Mammary epithelial cell (primary cell): ENCODE results near the gene CATSPER3.

Experiments
- EZH2 ChIP-seq: IDR thresholded peaks from 2 replicates; pipeline ENCODE4 v1.6.1; 2012; ENCODE audit warnings: low read length, inconsistent platforms, borderline replicate concordance
- TF ChIP-seq, protein P1 (sequence below), 2 donors: IDR thresholded peaks in 1 of 2; conservative IDR thresholded peaks in 1 of 2; 2 replicates each; pipeline ENCODE4 v1.5.1; 2011 to 2012; ENCODE audit warnings: inconsistent platforms in 2 of 2, low read length in 2 of 2, mild to moderate bottlenecking in 2 of 2, control low read depth in 1 of 2, low read depth in 1 of 2; ENCODE audit not compliant: insufficient read depth in 1 of 2; ENCODE audit errors: extremely low read depth in 1 of 2

DNA sequence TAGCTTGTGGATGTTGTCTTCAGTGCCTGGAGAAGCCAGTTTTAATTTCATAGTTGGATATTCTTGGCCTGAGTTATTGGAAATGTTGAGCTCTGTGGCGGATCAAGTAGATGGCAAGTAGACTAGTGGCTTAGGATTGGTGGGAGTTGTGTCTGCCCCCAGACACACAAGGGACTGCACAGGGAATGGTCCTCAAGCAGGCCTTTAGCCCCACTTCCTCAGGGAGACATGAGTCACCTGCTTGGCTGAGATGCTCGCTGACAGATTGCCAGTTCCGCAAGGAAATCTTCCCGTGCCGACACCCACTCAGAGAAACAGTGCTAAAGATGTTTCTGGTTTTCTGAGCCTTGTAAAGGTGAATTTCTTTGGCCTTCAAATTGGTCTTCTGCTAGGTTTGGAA, 18.8 kb upstream of the CATSPER3 start:
- TF ChIP-seq, protein P1, sequence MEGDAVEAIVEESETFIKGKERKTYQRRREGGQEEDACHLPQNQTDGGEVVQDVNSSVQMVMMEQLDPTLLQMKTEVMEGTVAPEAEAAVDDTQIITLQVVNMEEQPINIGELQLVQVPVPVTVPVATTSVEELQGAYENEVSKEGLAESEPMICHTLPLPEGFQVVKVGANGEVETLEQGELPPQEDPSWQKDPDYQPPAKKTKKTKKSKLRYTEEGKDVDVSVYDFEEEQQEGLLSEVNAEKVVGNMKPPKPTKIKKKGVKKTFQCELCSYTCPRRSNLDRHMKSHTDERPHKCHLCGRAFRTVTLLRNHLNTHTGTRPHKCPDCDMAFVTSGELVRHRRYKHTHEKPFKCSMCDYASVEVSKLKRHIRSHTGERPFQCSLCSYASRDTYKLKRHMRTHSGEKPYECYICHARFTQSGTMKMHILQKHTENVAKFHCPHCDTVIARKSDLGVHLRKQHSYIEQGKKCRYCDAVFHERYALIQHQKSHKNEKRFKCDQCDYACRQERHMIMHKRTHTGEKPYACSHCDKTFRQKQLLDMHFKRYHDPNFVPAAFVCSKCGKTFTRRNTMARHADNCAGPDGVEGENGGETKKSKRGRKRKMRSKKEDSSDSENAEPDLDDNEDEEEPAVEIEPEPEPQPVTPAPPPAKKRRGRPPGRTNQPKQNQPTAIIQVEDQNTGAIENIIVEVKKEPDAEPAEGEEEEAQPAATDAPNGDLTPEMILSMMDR (conservative IDR thresholded peaks at IDR 0.05 in 1 of 2, IDR thresholded peaks at IDR 0.05 in 1 of 2; ENCODE audit: extremely low read depth in 1 of 2, insufficient read depth in 1 of 2, low read depth in 1 of 2, low read length in 2 of 2), result no peak
- TF ChIP-seq EZH2, result no peak
